Measurements from ENCODE around the gene ZGPAT. TPM values are rescaled to one million over a fixed set of nuclear protein-coding genes. Genes with fewer than 3 reads are reported as not detected.
"Not testable (repeated sequence)": the region's sequence is repeated elsewhere in the genome, so short reads cannot be mapped to it uniquely, and the experiment has no call there.

The ZGPAT gene
- total RNA-seq, 1 donor from 2014 or later = 25.5 TPM

- no peak for FAIRE-seq
These were observed 67.5 kb downstream of the ZGPAT start for GRCh38 chr20:63775096-63775978.

GRCh38 chr20:63776875-63777274 is 69.0 kb downstream of the ZGPAT start:
- FAIRE-seq; H3K4me3 ChIP-seq (ENCODE audit: low read depth, low read length); H3K27me3 ChIP-seq (ENCODE audit: control insufficient read depth, insufficient read depth, low read length); H3K36me3 ChIP-seq (ENCODE audit: control insufficient read depth, insufficient read depth, low read length); DNase-seq (ENCODE audit: low read depth): not testable (repeated sequence)

More at GRCh38 chr20:63775096-63775978, 67.5 kb downstream of the ZGPAT start:
- peak; percentile 73 for TF ChIP-seq CTCF (IDR thresholded peaks at IDR 0.05; ENCODE audit: insufficient read depth, low read length, severe bottlenecking)
- DNase-seq (ENCODE audit: low read depth) = no peak
- Histone ChIP-seq H3K4me3 (ENCODE audit: low read depth, low read length) (no peak overlapping the region), H3K36me3 (ENCODE audit: control insufficient read depth, insufficient read depth, low read length) (no peaks in the 10 kb centered on the region), H3K27me3 (ENCODE audit: control insufficient read depth, insufficient read depth, low read length) (peaks cover 6% of the 10 kb centered on the region)

- peaks cover 6% of the 10 kb centered on the region for H3K27me3 ChIP-seq (ENCODE audit: control insufficient read depth, insufficient read depth, low read length)
- FAIRE-seq = no peak
- no peak for TF ChIP-seq CTCF (IDR thresholded peaks at IDR 0.05; ENCODE audit: insufficient read depth, low read length, severe bottlenecking)
- no peaks in the 10 kb centered on the region for H3K36me3 ChIP-seq (ENCODE audit: control insufficient read depth, insufficient read depth, low read length)
- no peak for DNase-seq (ENCODE audit: low read depth)
- H3K4me3 ChIP-seq (ENCODE audit: low read depth, low read length) = no peak overlapping the region
These were observed 69.8 kb downstream of the ZGPAT start for GRCh38 chr20:63777614-63778013.

- no peak overlapping the region for H3K4me3 ChIP-seq (ENCODE audit: low read depth, low read length)
- H3K27me3 ChIP-seq (ENCODE audit: control insufficient read depth, insufficient read depth, low read length) = peaks cover 6% of the 10 kb centered on the region
- DNase-seq (ENCODE audit: low read depth) = peak; percentile 42
- H3K36me3 ChIP-seq (ENCODE audit: control insufficient read depth, insufficient read depth, low read length) = no peaks in the 10 kb centered on the region
- no peak for FAIRE-seq
- TF ChIP-seq CTCF (IDR thresholded peaks at IDR 0.05; ENCODE audit: insufficient read depth, low read length, severe bottlenecking) = no peak
These were observed 70.4 kb downstream of the ZGPAT start for GRCh38 chr20:63778034-63778752.

- TF ChIP-seq CTCF (IDR thresholded peaks at IDR 0.05; ENCODE audit: insufficient read depth, low read length, severe bottlenecking) = no peak
- H3K36me3 ChIP-seq (ENCODE audit: control insufficient read depth, insufficient read depth, low read length) = no peaks in the 10 kb centered on the region
- H3K4me3 ChIP-seq (ENCODE audit: low read depth, low read length) = no peak overlapping the region
- peaks cover 6% of the 10 kb centered on the region for H3K27me3 ChIP-seq (ENCODE audit: control insufficient read depth, insufficient read depth, low read length)
- no peak for FAIRE-seq
- DNase-seq (ENCODE audit: low read depth) = no peak
These were observed 71.0 kb downstream of the ZGPAT start for GRCh38 chr20:63778857-63779256.

- TF ChIP-seq CTCF (IDR thresholded peaks at IDR 0.05; ENCODE audit: insufficient read depth, low read length, severe bottlenecking) = no peak
- Histone ChIP-seq H3K36me3 (ENCODE audit: control insufficient read depth, insufficient read depth, low read length) (no peaks in the 10 kb centered on the region), H3K27me3 (ENCODE audit: control insufficient read depth, insufficient read depth, low read length) (no peaks in the 10 kb centered on the region), H3K4me3 (ENCODE audit: low read depth, low read length) (no peak overlapping the region)
- DNase-seq (ENCODE audit: low read depth) (no peak), FAIRE-seq (no peak)
These were observed 73.3 kb downstream of the ZGPAT start for GRCh38 chr20:63781181-63781580.
